GM21423 (cell line): ENCODE measurements around the gene AP3D1.
"Not testable (repeated sequence)": the region's sequence is repeated elsewhere in the genome, so short reads cannot be mapped to it uniquely, and the experiment has no call there.

ENCODE experiments used
- ATAC-seq: cut with Tn5 transposase; IDR thresholded peaks from one replicate; pipeline ENCODE4 v1.9.1; 2021; ENCODE audit warnings: mild to moderate bottlenecking, moderate library complexity; ENCODE audit not compliant: unreplicated experiment

AP3D1 gene

GRCh38 chr19:2151339-2152229 lies at the start of gene AP3D1:
Gene AP3D1 (minus strand): TSS chr19:2151566. CDS start chr19:2151334, 232 bp downstream.
- peak; percentile 83 for ATAC-seq

GRCh38 chr19:2200624-2201294 lies 49.4 kb upstream of the AP3D1 start:
- ATAC-seq, result not testable (repeated sequence)

- ATAC-seq, result no peak
Observed at GRCh38 chr19:2199861-2200623, 48.7 kb upstream of the AP3D1 start.

- no peak for ATAC-seq
Observed at GRCh38 chr19:2199215-2199614, 47.8 kb upstream of the AP3D1 start.

GRCh38 chr19:2198317-2198716 lies 47.0 kb upstream of the AP3D1 start:
- ATAC-seq, result no peak

GRCh38 chr19:2197270-2197669 lies 45.9 kb upstream of the AP3D1 start:
- no peak for ATAC-seq

- no peak for ATAC-seq
Observed at GRCh38 chr19:2195914-2196313, 44.5 kb upstream of the AP3D1 start.

GRCh38 chr19:2195361-2195760 lies 44.0 kb upstream of the AP3D1 start:
- ATAC-seq, result no peak

GRCh38 chr19:2194513-2195078 lies 43.2 kb upstream of the AP3D1 start:
- no peak for ATAC-seq

- no peak for ATAC-seq
Observed at GRCh38 chr19:2193807-2194206, 42.4 kb upstream of the AP3D1 start.

GRCh38 chr19:2192862-2193261 lies 41.5 kb upstream of the AP3D1 start:
- no peak for ATAC-seq

- no peak for ATAC-seq
Observed at GRCh38 chr19:2191456-2192310, 40.3 kb upstream of the AP3D1 start.

GRCh38 chr19:2190848-2191455 lies 39.6 kb upstream of the AP3D1 start:
- ATAC-seq, result no peak

- ATAC-seq, result no peak
Observed at GRCh38 chr19:2189880-2190279, 38.5 kb upstream of the AP3D1 start.

- ATAC-seq, result no peak
Observed at GRCh38 chr19:2188708-2189385, 37.5 kb upstream of the AP3D1 start.

- ATAC-seq, result no peak
Observed at GRCh38 chr19:2187159-2187558, 35.8 kb upstream of the AP3D1 start.

GRCh38 chr19:2186071-2186846 lies 34.9 kb upstream of the AP3D1 start:
- ATAC-seq, result no peak

GRCh38 chr19:2185734-2186070 lies 34.3 kb upstream of the AP3D1 start:
- ATAC-seq, result no peak
